Panc1 (cell line): ENCODE measurements around the gene HMG20B. TPM values are rescaled to one million over a fixed set of nuclear protein-coding genes. Genes with fewer than 3 reads are reported as not detected.

Source experiments
- ATAC-seq: fragments of 200-7000 bp; cut with Tn5 transposase; 2 replicates; pipeline ENCODE4 v1.9.1; 2020; ENCODE audit warnings: mild to moderate bottlenecking, moderate library complexity
- BruUV-seq: library from RNA; stranded (reverse); fragments of 400-500 nt; replicated peaks from 2 replicates; lab custom pipeline; 2021; lab: Mats Ljungman, UMichigan
- CTCF ChIA-PET: fragments of 300-600 bp; sonication (Branson Sonifier 250); formaldehyde crosslinking; loops from one replicate; lab custom pipeline; 2022; ENCODE audit warnings: antibody characterized with exemption; lab: Charles Lee
- POLR2A ChIA-PET: fragments of 300-600 bp; sonication (Branson Sonifier 250); formaldehyde crosslinking; loops from one replicate; lab custom pipeline; 2022; ENCODE audit warnings: antibody characterized with exemption; lab: Charles Lee
- DNase-seq: peaks from one replicate; pipeline ENCODE4 v3.0.0-alpha.2; 2010; ENCODE audit warnings: low read depth, low spot score
- H3K27ac ChIP-seq: 2 replicates; pipeline ENCODE4 v1.5.1; 2011; ENCODE audit warnings: mild to moderate bottlenecking, low read length, inconsistent platforms
- H3K27me3 ChIP-seq: fragments of 200-500 bp; sonication (Bioruptor generic); 2 replicates; pipeline ENCODE4 v1.6.0; 2014; ENCODE audit warnings: low read length, inconsistent platforms; ENCODE audit not compliant: control insufficient read depth, insufficient read depth
- H3K36me3 ChIP-seq: fragments of 200-500 bp; sonication (Bioruptor generic); 2 replicates; pipeline ENCODE4 v1.5.1; 2014; ENCODE audit warnings: inconsistent platforms, mild to moderate bottlenecking, low read length, moderate library complexity; ENCODE audit not compliant: control insufficient read depth, insufficient read depth
- H3K4me1 ChIP-seq: 2 replicates; pipeline ENCODE4 v1.5.1; 2011; ENCODE audit warnings: inconsistent platforms, mild to moderate bottlenecking, low read length, moderate library complexity; ENCODE audit not compliant: control insufficient read depth, insufficient read depth
- H3K4me3 ChIP-seq, 2 experiments: 2 replicates each; pipeline ENCODE4 v1.5.1; 2011 to 2012; ENCODE audit warnings: low read depth in 2 of 2, low read length in 2 of 2, mild to moderate bottlenecking in 2 of 2, inconsistent platforms in 1 of 2, moderate library complexity in 1 of 2
- H3K9me3 ChIP-seq: fragments of 200-500 bp; sonication (Bioruptor generic); 2 replicates; pipeline ENCODE4 v1.5.1; 2014; ENCODE audit warnings: low read depth, mild to moderate bottlenecking, inconsistent platforms, low read length, moderate library complexity; ENCODE audit not compliant: control insufficient read depth, insufficient read depth
- POLR2AphosphoS5 ChIP-seq: IDR thresholded peaks from 2 replicates; pipeline ENCODE4 v1.6.1; 2012; ENCODE audit warnings: mild to moderate bottlenecking, low read depth, low read length, moderate library complexity
- SIN3A ChIP-seq: IDR thresholded peaks from 2 replicates; pipeline ENCODE4 v1.6.1; 2012; ENCODE audit warnings: low read depth, mild to moderate bottlenecking, low read length, moderate library complexity, borderline replicate concordance; ENCODE audit not compliant: insufficient read depth
- TCF7L2 ChIP-seq: IDR thresholded peaks from 2 replicates; pipeline ENCODE4 v1.6.1; 2011; ENCODE audit warnings: mild to moderate bottlenecking, low read depth, low read length, inconsistent platforms
- in situ Hi-C: cut with HindIII; loops from 2 replicates; pipeline ENCODE4 v1.10.0; 2016; ENCODE audit warnings: low sequenced_read_pairs, low pct_unique_long_range_greater_than_20kb
- intact Hi-C: fragments of 100-400 bp; cut with micrococcal nuclease; formaldehyde crosslinking; loops from one replicate; pipeline ENCODE4 v1.10.0; 2022; ENCODE audit not compliant: unreplicated experiment
- total RNA-seq: library from RNA; stranded (reverse); gene quantifications from one replicate; pipeline ENCODE4 v1.2.1, GENCODE V29; 2021; ENCODE audit not compliant: unreplicated experiment
- TF ChIP-seq, protein P1 (sequence below): fragments of 450-650 bp; IDR thresholded peaks from 2 replicates; pipeline ENCODE4 v1.5.1; 2017; ENCODE audit warnings: mild to moderate bottlenecking
- TF ChIP-seq, protein P2 (sequence below), 2 experiments: IDR thresholded peaks; 2 replicates each; pipeline ENCODE4 v1.6.1; 2011 to 2012; ENCODE audit warnings: low read depth in 2 of 2, control low read depth in 1 of 2, low read length in 1 of 2, mild to moderate bottlenecking in 1 of 2, moderate library complexity in 1 of 2; ENCODE audit not compliant: insufficient read depth in 1 of 2

HMG20B gene
- total RNA-seq, 1 experiment from 2014 or later = 74.7 TPM

DNA sequence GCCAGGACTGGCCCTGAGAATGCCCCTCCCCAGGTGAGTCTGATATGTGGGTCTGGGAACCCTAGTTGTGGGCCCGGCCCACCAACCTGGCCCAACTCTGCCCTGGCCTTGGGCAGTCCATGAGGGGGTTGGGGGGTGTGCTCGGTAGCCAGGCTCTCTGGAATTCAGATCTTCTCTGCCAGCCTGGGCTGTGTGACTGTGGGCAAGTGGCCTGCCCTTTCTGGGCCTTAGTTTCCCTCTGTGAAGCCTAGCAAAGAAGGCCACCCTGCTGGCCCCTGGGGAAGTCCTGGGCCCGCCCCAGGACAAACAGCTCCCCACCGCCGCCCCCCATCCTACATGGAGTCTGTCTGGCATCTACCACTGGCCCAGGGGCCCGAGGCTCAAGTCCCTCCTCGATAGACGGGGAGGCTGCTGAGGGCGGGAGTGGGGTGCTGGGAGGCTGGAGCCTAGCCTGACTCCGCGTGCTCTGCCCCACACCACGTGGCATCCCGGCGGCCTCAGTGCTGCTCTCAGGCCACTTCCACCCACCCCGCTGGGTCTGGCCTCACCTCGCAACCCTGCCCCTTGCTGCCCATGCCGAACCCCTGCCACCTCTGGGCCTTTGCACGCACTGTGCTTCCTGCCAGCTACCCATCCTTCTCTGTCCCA, 42.2 kb downstream of the HMG20B start:
- Histone ChIP-seq H3K27ac (no peak overlapping the region), H3K36me3 (no peaks in the 10 kb centered on the region), H3K9me3 (no peaks in the 10 kb centered on the region), H3K4me3 (no peak overlapping the region), H3K27me3 (no peaks in the 10 kb centered on the region), H3K4me1 (peaks cover 7% of the 10 kb centered on the region; the same call in 1 of the 2 replicates)
- TF ChIP-seq SIN3A (no peak), POLR2AphosphoS5 (no peak), TCF7L2 (no peak)
- TF ChIP-seq, protein P1, sequence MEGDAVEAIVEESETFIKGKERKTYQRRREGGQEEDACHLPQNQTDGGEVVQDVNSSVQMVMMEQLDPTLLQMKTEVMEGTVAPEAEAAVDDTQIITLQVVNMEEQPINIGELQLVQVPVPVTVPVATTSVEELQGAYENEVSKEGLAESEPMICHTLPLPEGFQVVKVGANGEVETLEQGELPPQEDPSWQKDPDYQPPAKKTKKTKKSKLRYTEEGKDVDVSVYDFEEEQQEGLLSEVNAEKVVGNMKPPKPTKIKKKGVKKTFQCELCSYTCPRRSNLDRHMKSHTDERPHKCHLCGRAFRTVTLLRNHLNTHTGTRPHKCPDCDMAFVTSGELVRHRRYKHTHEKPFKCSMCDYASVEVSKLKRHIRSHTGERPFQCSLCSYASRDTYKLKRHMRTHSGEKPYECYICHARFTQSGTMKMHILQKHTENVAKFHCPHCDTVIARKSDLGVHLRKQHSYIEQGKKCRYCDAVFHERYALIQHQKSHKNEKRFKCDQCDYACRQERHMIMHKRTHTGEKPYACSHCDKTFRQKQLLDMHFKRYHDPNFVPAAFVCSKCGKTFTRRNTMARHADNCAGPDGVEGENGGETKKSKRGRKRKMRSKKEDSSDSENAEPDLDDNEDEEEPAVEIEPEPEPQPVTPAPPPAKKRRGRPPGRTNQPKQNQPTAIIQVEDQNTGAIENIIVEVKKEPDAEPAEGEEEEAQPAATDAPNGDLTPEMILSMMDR = no peak
- TF ChIP-seq, protein P2, sequence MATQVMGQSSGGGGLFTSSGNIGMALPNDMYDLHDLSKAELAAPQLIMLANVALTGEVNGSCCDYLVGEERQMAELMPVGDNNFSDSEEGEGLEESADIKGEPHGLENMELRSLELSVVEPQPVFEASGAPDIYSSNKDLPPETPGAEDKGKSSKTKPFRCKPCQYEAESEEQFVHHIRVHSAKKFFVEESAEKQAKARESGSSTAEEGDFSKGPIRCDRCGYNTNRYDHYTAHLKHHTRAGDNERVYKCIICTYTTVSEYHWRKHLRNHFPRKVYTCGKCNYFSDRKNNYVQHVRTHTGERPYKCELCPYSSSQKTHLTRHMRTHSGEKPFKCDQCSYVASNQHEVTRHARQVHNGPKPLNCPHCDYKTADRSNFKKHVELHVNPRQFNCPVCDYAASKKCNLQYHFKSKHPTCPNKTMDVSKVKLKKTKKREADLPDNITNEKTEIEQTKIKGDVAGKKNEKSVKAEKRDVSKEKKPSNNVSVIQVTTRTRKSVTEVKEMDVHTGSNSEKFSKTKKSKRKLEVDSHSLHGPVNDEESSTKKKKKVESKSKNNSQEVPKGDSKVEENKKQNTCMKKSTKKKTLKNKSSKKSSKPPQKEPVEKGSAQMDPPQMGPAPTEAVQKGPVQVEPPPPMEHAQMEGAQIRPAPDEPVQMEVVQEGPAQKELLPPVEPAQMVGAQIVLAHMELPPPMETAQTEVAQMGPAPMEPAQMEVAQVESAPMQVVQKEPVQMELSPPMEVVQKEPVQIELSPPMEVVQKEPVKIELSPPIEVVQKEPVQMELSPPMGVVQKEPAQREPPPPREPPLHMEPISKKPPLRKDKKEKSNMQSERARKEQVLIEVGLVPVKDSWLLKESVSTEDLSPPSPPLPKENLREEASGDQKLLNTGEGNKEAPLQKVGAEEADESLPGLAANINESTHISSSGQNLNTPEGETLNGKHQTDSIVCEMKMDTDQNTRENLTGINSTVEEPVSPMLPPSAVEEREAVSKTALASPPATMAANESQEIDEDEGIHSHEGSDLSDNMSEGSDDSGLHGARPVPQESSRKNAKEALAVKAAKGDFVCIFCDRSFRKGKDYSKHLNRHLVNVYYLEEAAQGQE (IDR thresholded peaks at IDR 0.05; ENCODE audit: insufficient read depth in 1 of 2, low read depth in 2 of 2, low read length in 1 of 2) = no peak
- no peak for DNase-seq
- no TSS peak for BruUV-seq
- ATAC-seq = no peak
- intact Hi-C loops = no loop called here
- POLR2A ChIA-PET = no interaction called here
- CTCF ChIA-PET = no interaction called here
- in situ Hi-C loops = no loop called here

DNA sequence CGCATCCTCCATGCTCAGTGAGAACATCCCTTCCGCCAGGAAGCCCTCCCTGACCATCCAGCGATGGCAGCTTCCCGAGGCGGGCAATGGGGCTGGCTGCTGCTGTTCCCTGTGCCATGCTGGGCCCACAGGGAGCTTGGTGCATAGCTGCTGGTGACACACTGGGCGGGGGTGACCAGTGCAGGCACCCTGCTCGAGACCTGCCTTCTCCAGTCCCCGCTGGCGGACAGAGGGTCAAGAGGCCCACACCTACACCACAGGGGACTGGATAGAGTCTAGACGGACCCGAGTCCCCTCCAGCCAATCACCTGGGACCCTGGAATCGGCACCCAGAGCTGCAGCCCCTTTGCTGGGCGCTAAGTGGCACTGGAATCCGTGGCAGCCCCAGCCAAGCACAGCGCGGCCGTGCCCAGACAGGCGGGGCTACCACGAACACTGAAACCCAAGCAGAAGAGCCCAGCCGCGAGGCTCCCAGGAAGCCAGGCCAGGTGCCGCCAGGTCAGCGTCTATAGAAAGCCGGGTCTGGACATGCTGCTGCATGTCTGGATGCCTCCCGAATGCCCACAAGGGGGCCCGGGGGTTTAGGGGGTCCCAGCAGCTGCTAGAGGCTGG, 42.9 kb downstream of the HMG20B start:
- peaks cover under 1% of the 10 kb centered on the region; the same call in 1 of the 2 replicates for H3K4me1 ChIP-seq
- POLR2A ChIA-PET = no interaction called here
- H3K36me3 ChIP-seq = no peaks in the 10 kb centered on the region
- CTCF ChIA-PET = no interaction called here
- intact Hi-C loops (no loop called here), in situ Hi-C loops (no loop called here)
- DNase-seq = no peak
- no TSS peak for BruUV-seq
- no peaks in the 10 kb centered on the region for H3K9me3 ChIP-seq
- TF ChIP-seq, protein P2 (IDR thresholded peaks at IDR 0.05; ENCODE audit: insufficient read depth in 1 of 2, low read depth in 2 of 2, low read length in 1 of 2) = no peak
- TF ChIP-seq TCF7L2 (no peak), SIN3A (no peak), POLR2AphosphoS5 (no peak)
- TF ChIP-seq, protein P1 = no peak
- ATAC-seq = no peak
- H3K27ac ChIP-seq = no peak overlapping the region
- H3K27me3 ChIP-seq = no peaks in the 10 kb centered on the region
- no peak overlapping the region for H3K4me3 ChIP-seq
